ENCODE results near the gene L3MBTL1. TPM values are rescaled to one million over a fixed set of nuclear protein-coding genes. Genes with fewer than 3 reads are reported as not detected.

L3MBTL1 gene
- polyA plus RNA-seq, 3 donors: 0.31 to 9.0 (median 0.36) TPM

Small RNAs within 50 kb of the gene (small RNA-seq; reads per million reads assigned to genes)
- 0.94 reads per million for gene RNU6-1251P (ENCODE audit: insufficient read length, low read depth)

Other genes with a start within 250 kb of the L3MBTL1 start
- 100 to 1,000 TPM in 1 of 3 donors, 10 to 100 TPM in 2; 37.3 to 162 (median 45.5) TPM for gene SRSF6, start 49.8 kb upstream of the L3MBTL1 start, polyA plus RNA-seq
- gene SGK2, start 51.3 kb downstream of the L3MBTL1 start, polyA plus RNA-seq: under 1 TPM in 1 of 3 donors, not detected in 2; 0.17 TPM
- gene IFT52, start 83.2 kb downstream of the L3MBTL1 start, polyA plus RNA-seq: 10 to 100 TPM; 17.6 to 28.1 (median 24.1) TPM
- under 1 TPM in 2 of 3 donors, not detected in 1; 0.08 to 0.10 TPM for gene MYBL2, start 159.4 kb downstream of the L3MBTL1 start, polyA plus RNA-seq
- not detected for gene GTSF1L, start 219.3 kb downstream of the L3MBTL1 start, polyA plus RNA-seq